GM18499 (cell line): ENCODE data around the gene STARD6.
"Not testable (repeated sequence)": the region's sequence is repeated elsewhere in the genome, so short reads cannot be mapped to it uniquely, and the experiment has no call there.

Source experiments
- ATAC-seq: cut with Tn5 transposase; IDR thresholded peaks from one replicate; pipeline ENCODE4 v1.9.1; 2021; ENCODE audit warnings: moderate number of reproducible peaks; ENCODE audit not compliant: insufficient read depth, unreplicated experiment

STARD6 gene

GRCh38 chr18:54351186-54351585, 6.5 kb downstream of the STARD6 start:
- ATAC-seq = no peak

DNA sequence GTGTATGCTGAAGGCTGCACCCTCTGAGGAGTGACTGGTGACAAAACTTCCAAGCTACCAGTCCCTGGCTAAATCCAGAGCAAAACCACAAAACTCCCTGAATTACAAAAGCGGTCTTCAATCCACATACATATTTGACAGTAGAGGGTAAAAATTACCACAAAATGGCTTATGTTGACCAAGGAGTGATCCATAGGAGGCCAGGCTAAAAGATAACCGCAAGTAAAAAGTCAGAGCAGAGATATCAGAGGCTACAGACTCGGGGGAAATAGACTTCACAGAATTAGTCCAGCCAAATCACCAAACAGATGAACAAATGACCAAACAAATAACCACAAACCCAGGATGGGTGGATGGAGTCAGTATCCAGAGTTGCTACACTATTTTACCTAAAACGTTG, 19.4 kb downstream of the STARD6 start:
- ATAC-seq = no peak

DNA sequence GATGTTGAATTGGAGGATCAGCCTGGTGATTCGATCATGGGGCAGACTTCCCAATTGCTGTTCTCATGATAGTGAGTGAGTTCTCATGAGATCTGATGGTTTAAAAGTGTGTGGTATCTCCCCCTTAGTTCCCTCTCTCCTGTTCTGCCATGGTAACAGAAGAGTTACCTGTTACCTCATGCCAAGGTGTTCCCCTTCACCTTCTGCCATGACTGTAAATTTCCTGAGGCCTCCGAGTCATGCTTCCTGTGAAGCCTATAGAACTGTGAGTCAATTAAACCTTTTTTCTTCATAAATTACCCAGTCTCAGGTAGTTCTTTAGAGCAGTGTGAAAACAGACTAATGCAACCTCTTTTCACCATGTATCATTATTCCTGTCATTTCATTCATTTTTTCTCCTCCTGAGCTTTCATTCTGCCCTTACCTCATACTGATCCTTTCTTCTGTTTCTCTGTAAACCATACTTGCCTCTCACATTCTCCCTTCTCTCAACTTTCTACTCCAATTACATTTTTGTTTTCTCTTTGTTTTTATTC, 22.0 kb downstream of the STARD6 start:
- ATAC-seq = no peak

DNA sequence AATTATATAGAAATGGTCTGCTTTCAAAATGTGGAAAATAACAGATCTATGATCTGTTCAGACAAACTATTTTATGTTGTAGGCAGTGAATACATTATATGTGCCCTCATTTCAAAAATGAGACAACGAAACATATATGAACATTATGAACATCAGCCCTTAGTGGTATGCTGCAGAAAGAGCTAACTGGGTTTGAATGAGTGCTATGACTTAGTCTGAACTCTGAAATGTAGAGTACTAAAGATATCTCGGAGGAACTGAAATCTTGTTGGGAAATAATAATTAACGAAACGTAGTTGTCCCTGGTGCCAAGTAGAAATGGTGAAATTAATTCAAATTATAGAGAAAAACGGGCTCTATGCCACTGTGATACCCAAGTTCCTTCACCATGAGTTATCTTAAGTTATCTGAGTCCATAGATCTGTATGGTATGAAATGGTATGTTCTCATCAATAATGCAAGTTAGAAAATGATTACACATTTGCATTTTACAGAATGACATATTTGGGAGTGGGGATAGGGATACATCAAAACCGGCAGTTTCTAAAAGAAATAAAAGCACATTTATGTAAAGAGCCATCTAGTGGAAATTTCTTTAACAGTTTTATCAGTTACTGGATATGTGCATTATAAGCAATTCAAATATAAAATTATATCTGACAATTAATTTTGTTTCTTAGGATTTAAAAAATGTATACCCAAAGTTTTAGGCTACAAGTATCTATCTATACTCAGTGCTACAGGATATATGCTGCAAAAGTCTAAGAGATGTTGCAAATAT, 26.7 kb downstream of the STARD6 start:
- no peak for ATAC-seq

GRCh38 chr18:54329787-54330186, 27.9 kb downstream of the STARD6 start:
- ATAC-seq = no peak

DNA sequence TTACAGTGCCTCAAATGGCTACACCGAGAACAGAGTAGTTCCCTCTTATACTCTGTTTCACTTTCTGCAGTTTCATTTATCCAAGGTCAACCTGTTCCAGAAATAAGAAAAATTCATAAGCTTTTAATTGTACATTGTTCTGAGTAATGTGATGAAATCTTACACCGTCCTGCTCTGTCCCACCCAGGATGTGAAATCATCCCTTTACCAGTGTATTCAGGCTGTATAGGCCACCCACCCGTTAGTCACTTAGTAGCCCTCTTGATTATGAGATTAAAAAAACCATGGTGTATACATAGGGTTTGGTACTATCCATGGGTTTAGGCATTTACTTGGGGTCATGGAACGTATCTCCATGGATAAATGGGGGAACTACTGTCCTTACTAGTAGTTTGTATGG, 29.8 kb downstream of the STARD6 start:
- ATAC-seq = no peak

DNA sequence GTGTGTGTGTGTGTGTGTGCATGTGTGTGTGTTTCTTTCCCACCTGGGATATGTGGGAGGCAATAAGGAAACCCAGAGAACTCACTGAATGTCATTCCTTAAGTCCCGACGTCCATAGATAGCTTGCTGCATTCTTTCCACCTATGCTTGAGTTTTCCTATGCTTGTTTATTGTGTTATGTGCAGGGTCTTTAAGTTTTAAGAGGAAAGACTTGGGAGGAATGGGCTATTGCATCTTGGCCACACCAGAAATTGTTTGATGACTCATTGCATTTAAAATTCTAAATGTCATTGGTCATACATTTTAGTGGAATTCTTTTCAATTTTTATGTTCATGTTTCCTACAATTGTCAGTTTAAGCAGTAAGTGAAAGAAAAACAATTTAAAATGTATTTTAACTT, 33.7 kb downstream of the STARD6 start:
- no peak for ATAC-seq

DNA sequence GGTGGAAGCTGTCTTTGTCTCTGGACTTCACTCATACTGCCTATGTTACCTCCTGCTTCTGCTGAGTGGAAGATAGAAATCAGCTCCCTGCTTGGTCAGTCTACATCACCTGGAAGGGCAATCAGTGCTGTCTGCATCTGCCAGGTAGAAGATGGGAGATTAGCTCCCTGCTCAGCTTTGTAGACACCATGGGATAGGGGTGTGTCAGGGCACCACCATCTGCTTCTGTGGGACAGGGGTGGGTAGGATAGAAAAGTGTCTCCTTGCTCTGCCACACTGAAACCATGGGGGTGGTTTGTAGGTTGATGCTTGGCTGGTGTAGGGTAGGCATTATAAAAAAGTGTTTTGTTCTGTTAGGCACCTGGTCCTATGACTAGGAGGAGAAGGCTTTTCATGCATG, 34.1 kb downstream of the STARD6 start:
- no peak for ATAC-seq

DNA sequence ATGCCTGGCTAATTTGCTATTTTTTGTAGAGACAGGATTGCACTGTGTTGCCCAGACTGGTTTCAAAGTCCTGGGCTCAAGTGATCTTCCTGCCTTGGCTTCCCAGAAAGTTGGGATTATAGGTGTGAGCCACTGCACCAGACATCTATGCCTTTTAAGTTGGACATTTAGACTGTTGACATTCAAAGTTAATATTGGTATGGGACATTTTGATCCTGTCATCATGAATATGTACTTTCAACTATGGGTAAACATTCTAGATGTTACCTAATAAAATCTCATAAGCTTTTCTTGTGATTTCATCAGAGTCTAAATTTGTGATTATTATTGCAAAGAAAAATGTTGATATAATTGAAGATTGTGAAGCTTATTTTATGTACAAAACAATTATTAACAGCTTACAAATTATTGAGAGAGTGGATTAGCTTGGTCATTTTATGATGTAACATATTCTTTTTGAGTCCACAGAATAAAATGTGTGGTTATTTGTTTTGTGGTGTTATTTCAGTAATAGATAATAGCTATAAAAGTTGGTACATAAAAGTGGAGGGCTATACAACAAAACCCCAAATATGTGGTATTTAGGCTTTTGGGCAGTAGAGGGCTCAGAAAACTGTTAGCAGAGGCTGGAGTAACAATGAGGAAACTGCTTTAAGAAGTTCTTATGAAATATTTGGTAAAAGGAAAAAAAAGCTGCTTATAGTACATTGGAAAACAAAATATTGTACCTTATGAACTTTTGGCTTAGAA, 41.4 kb downstream of the STARD6 start:
- ATAC-seq = no peak

- ATAC-seq = not testable (repeated sequence)
Measured at GRCh38 chr18:54309564-54309963, 48.1 kb downstream of the STARD6 start.

DNA sequence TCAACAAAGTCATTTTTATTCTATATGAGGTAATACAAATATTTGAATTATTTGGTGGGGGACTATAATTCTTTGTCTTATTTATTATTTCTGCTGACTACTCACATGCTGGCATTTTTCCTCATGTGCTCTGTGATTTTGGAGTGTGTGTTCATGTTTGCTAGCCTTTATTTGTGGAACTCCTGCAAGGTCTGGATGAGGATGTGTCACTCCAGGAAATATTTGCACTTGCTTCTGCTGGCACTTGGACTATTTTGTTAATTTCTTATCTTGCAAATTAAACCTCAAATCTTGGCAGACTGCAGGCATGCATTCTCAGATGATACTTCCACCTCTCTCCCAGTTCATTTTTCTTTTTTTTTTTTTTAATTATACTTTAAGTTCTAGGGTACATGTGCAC, 54.2 kb downstream of the STARD6 start:
- ATAC-seq = no peak

- ATAC-seq = not testable (repeated sequence)
Measured at GRCh38 chr18:54298991-54299390, 58.7 kb downstream of the STARD6 start.

GRCh38 chr18:54296062-54296461, 61.6 kb downstream of the STARD6 start:
- no peak for ATAC-seq

DNA sequence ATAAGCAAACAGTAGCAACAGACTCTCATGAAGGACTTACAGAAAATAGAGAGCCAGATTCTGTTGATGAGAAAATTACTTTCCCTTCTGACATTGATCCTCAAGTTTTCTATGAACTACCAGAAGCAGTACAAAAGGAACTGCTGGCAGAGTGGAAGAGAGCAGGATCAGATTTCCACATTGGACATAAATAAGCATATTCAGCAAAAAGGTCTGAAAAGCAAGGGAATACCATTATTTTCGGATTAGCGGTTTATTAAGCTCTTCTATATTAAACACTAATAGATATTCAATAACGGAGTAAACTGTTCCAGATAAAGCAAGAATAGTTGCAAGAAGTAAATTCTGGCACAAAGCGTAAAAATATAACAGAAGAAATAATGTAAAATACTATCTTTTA, 63.4 kb downstream of the STARD6 start:
- ATAC-seq = no peak

DNA sequence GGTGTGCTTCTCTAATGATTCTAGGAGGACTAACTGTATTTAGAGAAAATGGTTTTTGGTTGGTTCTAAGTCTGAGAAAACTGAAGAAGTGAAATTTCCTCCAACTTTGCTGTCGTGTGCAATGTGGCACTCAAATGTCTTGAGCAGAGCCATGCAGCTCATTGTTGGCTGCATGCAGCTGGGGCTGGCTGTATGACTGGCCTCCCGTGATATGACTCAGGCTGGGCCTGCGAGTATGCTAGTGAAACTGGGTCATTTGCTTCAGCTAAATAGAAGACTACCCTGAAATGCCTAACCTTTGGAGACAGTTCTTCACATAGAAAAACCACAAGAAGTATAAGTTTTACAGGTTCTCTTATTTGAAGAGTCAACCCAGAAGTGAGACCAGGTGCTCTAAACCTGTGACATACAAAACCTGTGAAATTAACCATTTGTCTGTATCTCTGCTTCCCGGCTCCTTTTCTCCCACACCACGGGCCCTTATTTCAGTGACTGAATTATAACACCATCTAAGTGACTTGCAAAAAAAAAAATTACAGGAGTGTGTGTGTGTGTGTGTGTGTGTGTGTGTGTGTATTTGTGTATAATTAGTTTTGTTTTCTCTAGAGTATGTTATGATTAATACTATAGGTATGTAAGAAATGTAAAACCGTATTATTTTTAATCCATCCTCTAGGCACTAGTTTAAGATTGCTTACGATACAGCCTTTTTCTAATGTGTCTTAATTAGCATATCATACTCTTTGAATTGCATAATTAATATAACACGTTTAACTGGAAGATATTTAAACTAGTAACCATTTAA, 72.5 kb downstream of the STARD6 start:
- peak; percentile 99 for ATAC-seq

- peak; percentile 17 for ATAC-seq
Measured at GRCh38 chr18:54284535-54284934, 73.1 kb downstream of the STARD6 start.

GRCh38 chr18:54280220-54280569, 77.5 kb downstream of the STARD6 start:
- ATAC-seq = no peak

DNA sequence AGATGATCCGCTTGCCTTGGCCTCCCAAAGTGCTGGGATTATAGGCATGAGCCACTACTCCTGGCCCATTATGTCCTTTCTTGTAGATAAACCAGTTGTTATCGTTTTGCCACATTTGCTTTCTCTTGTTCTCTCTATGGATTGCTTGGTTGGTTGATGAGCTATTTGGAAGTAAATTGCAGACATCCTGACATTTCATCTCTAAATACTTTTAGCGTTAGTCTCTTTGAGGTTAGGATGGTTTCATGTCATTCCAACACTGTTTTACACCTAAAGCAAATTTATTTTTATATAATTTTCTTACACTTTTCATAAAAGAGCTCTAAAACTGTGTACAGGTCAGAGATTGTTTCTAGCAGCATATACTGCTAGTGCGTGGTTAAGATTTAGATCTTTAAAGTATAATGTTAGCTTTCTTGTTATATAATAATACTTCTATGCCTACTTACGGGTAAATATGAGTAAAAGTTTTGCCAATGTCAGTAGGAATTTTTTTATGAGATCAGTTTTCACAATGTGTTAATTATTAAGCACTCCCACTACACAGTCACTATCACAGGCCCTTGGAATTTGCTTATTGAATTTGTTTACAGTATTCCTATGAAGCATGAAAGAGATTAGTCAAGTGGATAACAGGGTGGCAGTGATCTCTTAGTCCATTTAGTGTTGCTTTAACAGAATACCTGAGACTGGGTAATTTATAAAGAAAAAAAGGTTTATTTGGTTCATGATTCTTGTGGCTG, 78.0 kb downstream of the STARD6 start:
- no peak for ATAC-seq

DNA sequence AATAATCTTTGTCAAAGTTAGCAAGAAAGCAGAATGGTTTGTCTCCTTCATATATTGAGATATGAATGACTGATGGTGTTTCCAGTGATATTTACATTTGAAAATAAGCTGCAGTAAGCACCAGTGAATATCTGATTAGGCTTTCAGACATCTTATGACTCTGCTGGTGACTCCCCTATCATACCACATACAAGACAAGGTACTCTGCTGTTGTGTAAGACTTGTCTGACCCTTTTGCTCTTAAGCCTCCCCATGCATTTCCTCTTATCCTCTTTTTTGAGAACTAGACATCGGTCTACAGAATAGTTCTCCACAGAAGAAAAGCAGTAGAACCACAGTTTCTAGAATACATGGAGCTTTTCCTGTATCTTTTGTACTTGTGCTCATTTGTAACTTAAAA, 79.0 kb downstream of the STARD6 start:
- ATAC-seq = no peak

GRCh38 chr18:54277899-54278298, 79.8 kb downstream of the STARD6 start:
- ATAC-seq = no peak
